LNCAP (cell line): ENCODE measurements around the gene GLA.

Source experiments
- CTCF ChIP-seq: fragments of 450-650 bp; IDR thresholded peaks from 2 replicates; pipeline ENCODE4 v1.5.1; 2017; ENCODE audit warnings: mild to moderate bottlenecking

The GLA gene

GRCh38 chrX:101385795-101386541 lies 21.8 kb downstream of the GLA start, which contains the start of gene BTK:
Gene BTK (minus strand): TSS chrX:101386191. CDS start chrX:101375284, 10,907 bp downstream.
- no peak for TF ChIP-seq CTCF

DNA sequence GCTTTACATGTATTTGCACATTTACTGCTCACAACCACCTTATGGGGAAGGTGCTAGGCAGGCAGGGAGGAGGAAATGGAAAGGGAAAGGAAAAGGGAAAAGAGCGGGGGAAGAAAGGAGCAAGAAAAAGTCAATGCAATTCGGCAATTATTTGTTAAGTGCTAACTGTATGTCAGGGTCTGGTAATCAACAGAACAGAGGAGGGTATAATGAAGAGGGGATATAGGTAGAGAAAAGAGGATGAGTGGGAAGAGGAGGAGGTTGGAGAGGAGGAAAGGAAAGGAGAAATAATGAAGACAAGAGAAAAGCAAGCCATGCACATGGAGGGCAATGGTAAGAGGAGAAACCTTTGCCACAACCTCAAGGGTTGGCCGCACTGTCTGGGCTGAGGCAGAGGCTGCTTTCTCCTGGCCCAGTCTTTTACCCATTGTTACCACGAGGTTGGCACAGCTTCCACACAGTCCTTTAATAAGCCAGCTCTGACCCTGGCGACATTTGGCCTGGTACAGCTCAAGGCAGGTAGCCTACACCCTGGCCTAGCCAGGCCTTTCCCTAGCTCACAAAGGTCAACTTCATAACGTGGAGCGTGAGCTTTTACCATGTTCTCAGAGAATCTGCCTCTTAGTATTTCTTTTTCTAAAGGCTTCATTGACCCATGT lies 22.6 kb downstream of the GLA start:
- no peak for TF ChIP-seq CTCF

DNA sequence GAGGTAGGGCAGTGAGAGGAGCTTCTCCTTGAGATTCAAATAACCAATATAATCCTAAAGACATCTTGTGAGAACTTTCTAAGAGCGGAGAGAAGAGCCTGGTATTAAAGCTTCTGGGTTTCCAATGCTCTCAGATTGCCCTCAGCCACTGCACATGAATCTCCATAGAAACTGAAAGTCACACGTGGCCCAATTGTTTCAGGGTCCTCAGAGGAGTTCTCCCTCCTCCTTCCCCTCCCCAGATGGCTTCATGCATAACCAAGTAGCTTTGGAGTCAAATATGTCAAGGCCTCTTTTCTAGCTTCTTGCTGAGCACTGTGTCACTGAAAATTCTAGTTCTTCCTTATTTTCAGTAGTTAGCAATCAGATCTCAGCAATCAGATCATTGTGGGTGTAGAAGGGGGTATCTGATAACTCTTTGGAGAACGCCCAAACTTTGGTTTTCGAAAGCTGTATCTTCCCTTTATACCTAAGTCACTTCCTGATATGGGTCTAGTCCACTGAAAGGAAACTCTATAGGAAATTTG lies 24.0 kb downstream of the GLA start:
- no peak for TF ChIP-seq CTCF

- TF ChIP-seq CTCF, result no peak
Observed at GRCh38 chrX:101377547-101377946, 30.2 kb downstream of the GLA start.

DNA sequence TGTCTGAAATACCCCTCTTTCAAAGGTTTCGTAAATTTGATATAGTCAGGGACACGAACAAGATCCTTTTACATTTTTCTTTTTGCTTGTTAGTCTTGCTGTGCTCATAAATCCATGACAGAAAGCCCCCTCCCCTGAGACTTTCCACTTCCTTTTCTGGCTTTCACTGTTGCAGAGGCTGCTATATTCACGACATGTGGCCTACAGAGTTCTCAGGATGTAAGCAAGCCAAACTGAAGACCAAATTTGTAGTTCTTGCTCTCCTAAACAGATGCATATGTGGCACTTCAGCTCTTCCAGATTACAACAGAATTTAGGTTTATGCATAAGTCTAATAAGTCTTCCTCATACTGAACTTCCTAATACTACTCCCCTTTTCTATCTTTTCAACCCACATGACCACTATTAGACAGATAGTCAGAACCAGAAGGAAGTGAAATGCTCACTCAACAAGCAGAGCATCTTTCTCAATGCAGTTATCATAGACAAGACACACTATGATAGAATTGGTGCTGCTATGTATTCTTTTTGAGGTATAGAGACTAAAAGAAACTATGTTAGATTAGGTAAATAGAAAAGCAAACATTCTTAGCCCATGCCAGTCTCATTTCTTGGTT lies 36.7 kb downstream of the GLA start:
- TF ChIP-seq CTCF, result no peak

DNA sequence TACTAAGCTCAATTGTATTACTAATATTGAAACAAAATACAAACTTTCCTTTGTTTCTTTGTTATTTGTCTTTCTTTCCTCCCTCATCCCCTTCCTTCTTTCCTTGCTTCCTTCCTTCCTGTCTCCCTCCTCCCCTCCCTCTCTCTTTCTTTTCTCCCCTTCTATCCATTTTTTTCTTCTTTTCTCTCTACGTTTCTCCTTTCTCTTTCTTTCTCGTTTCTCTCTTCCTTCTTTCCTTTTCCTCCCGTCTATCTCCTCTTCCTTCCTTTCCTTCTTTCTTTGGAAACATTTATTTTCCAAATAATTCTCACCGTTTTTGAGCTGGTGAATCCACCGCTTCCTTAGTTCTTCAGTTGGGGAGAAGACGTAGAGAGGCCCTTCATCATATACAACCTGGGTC lies 38.0 kb downstream of the GLA start:
- no peak for TF ChIP-seq CTCF

- no peak for TF ChIP-seq CTCF
Observed at GRCh38 chrX:101368800-101369199, 38.9 kb downstream of the GLA start.
